SK-N-SH (cell line): Measurements from ENCODE around the gene ABCA3. TPM values are rescaled to one million over a fixed set of nuclear protein-coding genes. Genes with fewer than 3 reads are reported as not detected.

Experiments
- CTCF ChIA-PET: fragments of 300-600, 350-600 bp; formaldehyde crosslinking; extraction: SDS; loops from one replicate; lab custom pipeline; 2021; lab: Yijun Ruan, JAX
- POLR2A ChIA-PET: fragments of 350-600 bp; sonication (Branson Sonifier 250); formaldehyde crosslinking; extraction: SDS; loops from one replicate; lab custom pipeline; 2020; ENCODE audit warnings: antibody characterized with exemption, inconsistent platforms; lab: Yijun Ruan, JAX
- DNase-seq: peaks from one replicate; pipeline ENCODE4 v3.0.0; 2012
- H2AFZ ChIP-seq: fragments of 200-600 bp; sonication (generic); 2 replicates; pipeline ENCODE4 v1.8.1; 2016; ENCODE audit warnings: antibody characterized with exemption, mild to moderate bottlenecking, low read depth
- H3F3A ChIP-seq: fragments of 200-600 bp; sonication (generic); replicated peaks from 2 replicates; pipeline ENCODE3; 2016; ENCODE audit warnings: antibody characterized with exemption, mild to moderate bottlenecking; ENCODE audit not compliant: insufficient read depth
- H3K27ac ChIP-seq, 2 experiments: fragments of 200-500 bp in 1 of 2; fragments of 200-600 bp in 1 of 2; sonication (Bioruptor generic) in 1 of 2; sonication (generic), shearing (Covaris generic) in 1 of 2; 2 replicates each; pipeline versions ENCODE4 v1.5.1 to v1.6.1; 2014 to 2016; ENCODE audit warnings: low read depth in 2 of 2, inconsistent platforms in 1 of 2, low read length in 1 of 2, mild to moderate bottlenecking in 1 of 2, mixed read lengths in 1 of 2
- H3K27me3 ChIP-seq: fragments of 200-600 bp; sonication (generic), shearing (Covaris generic); 2 replicates; pipeline ENCODE4 v1.6.1; 2016; ENCODE audit warnings: mixed run types; ENCODE audit not compliant: insufficient read depth
- H3K36me3 ChIP-seq, 2 experiments: fragments of 200-500 bp in 1 of 2; fragments of 200-600 bp in 1 of 2; sonication (Bioruptor generic) in 1 of 2; sonication (generic) in 1 of 2; replicated peaks in 1 of 2; 2 replicates each; pipeline versions ENCODE3 to v1.5.1; 2014 to 2016; ENCODE audit warnings: low read length in 1 of 2, mild to moderate bottlenecking in 1 of 2; ENCODE audit not compliant: insufficient read depth in 2 of 2, control insufficient read depth in 1 of 2
- H3K4me1 ChIP-seq, 2 experiments: fragments of 200-500 bp in 1 of 2; fragments of 200-600 bp in 1 of 2; sonication (Bioruptor generic) in 1 of 2; sonication (generic), shearing (Covaris generic) in 1 of 2; 2 replicates each; pipeline versions ENCODE4 v1.5.1 to v1.6.1; 2014 to 2016; ENCODE audit warnings: low read depth in 1 of 2, low read length in 1 of 2, mixed run types in 1 of 2; ENCODE audit not compliant: insufficient read depth in 2 of 2, control insufficient read depth in 1 of 2
- H3K4me2 ChIP-seq: fragments of 200-600 bp; sonication (generic), shearing (Covaris generic); 2 replicates; pipeline ENCODE4 v1.6.1; 2017; ENCODE audit warnings: mixed run types
- H3K4me3 ChIP-seq, 2 experiments: fragments of 200-500 bp in 1 of 2; fragments of 200-600 bp in 1 of 2; sonication (Bioruptor generic) in 1 of 2; sonication (generic), shearing (Covaris generic) in 1 of 2; 2 replicates each; pipeline versions ENCODE4 v1.5.1 to v1.8.1; 2014 to 2016; ENCODE audit warnings: low read depth in 2 of 2, inconsistent platforms in 1 of 2, low read length in 1 of 2, mild to moderate bottlenecking in 1 of 2, mixed read lengths in 1 of 2, moderate library complexity in 1 of 2
- H3K79me2 ChIP-seq: fragments of 200-600 bp; sonication (generic); 2 replicates; pipeline ENCODE4 v1.8.1; 2017; ENCODE audit warnings: mild to moderate bottlenecking; ENCODE audit not compliant: insufficient read depth
- H3K9ac ChIP-seq: fragments of 200-600 bp; sonication (generic); 2 replicates; pipeline ENCODE4 v1.6.1; 2017; ENCODE audit warnings: mixed run types
- H3K9me2 ChIP-seq: fragments of 200-600 bp; sonication (generic); 2 replicates; pipeline ENCODE4 v1.6.1; 2017; ENCODE audit warnings: mixed run types
- H3K9me3 ChIP-seq: fragments of 200-600 bp; sonication (generic); 2 replicates; pipeline ENCODE4 v1.6.1; 2017; ENCODE audit warnings: mixed run types, mild to moderate bottlenecking, moderate library complexity
- H4K20me1 ChIP-seq: fragments of 200-600 bp; sonication (generic); 2 replicates; pipeline ENCODE4 v1.6.1; 2017; ENCODE audit warnings: mild to moderate bottlenecking, mixed run types; ENCODE audit not compliant: insufficient read depth
- CHD2 ChIP-seq: fragments of 150-350 bp; IDR thresholded peaks from 2 replicates; pipeline ENCODE4 v1.6.1; 2018; ENCODE audit warnings: low read length; ENCODE audit not compliant: partially characterized antibody
- ELF1 ChIP-seq: IDR thresholded peaks from 2 replicates; pipeline ENCODE4 v1.4.0; 2012
- EP300 ChIP-seq, 2 experiments: IDR thresholded peaks; 2 replicates each; pipeline versions ENCODE4 v1.4.0 to v1.6.1; 2012; ENCODE audit warnings: borderline replicate concordance in 1 of 2, low read depth in 1 of 2, low read length in 1 of 2
- FOSL2 ChIP-seq: IDR thresholded peaks from 2 replicates; pipeline ENCODE4 v1.4.0; 2012; ENCODE audit warnings: low read depth, mild to moderate bottlenecking, moderate library complexity, borderline replicate concordance
- FOXJ3 ChIP-seq: sonication (generic); formaldehyde crosslinking; IDR thresholded peaks from 2 replicates; pipeline ENCODE4 v1.5.1; 2020; ENCODE audit warnings: mild to moderate bottlenecking, missing genetic modification reagents
- FOXM1 ChIP-seq: IDR thresholded peaks from 2 replicates; pipeline ENCODE4 v1.4.0; 2012; ENCODE audit warnings: low read depth, mild to moderate bottlenecking
- GABPA ChIP-seq: IDR thresholded peaks from 2 replicates; pipeline ENCODE4 v1.4.0; 2012; ENCODE audit warnings: low read depth, mild to moderate bottlenecking
- GATA2 ChIP-seq: sonication (generic); formaldehyde crosslinking; IDR thresholded peaks from 2 replicates; pipeline ENCODE4 v1.5.0; 2020; ENCODE audit warnings: mild to moderate bottlenecking, missing genetic modification reagents
- JUND ChIP-seq: IDR thresholded peaks from 2 replicates; pipeline ENCODE4 v1.4.0; 2012
- MXI1 ChIP-seq: IDR thresholded peaks from 2 replicates; pipeline ENCODE4 v1.6.1; 2012; ENCODE audit warnings: mild to moderate bottlenecking, low read depth, low read length, improper control_type of control experiment
- NFIC ChIP-seq: IDR thresholded peaks from 2 replicates; pipeline ENCODE4 v1.4.0; 2012; ENCODE audit warnings: borderline replicate concordance
- POLR2AphosphoS5 ChIP-seq: IDR thresholded peaks from 2 replicates; pipeline ENCODE4 v1.6.1; 2012; ENCODE audit warnings: low read depth, low read length
- RCOR1 ChIP-seq: fragments of 150-350 bp; IDR thresholded peaks from 2 replicates; pipeline ENCODE4 v1.6.1; 2017; ENCODE audit warnings: antibody characterized with exemption, low read length
- RFX5 ChIP-seq: IDR thresholded peaks from 2 replicates; pipeline ENCODE4 v1.6.1; 2012; ENCODE audit warnings: mild to moderate bottlenecking, improper control_type of control experiment, low read length
- RXRA ChIP-seq: IDR thresholded peaks from 2 replicates; pipeline ENCODE4 v1.4.0; 2012; ENCODE audit warnings: low read depth, mild to moderate bottlenecking, borderline replicate concordance
- SMC3 ChIP-seq: IDR thresholded peaks from 2 replicates; pipeline ENCODE4 v1.6.1; 2012; ENCODE audit warnings: low read depth, low read length, improper control_type of control experiment
- TCF12 ChIP-seq: IDR thresholded peaks from 2 replicates; pipeline ENCODE4 v1.4.0; 2012
- WGBS: methylation state at CpG from one replicate; pipeline ENCODE4 v1.1.6; 2017; ENCODE audit warnings: low lambda C conversion rate; 5-methylcytosine and 5-hydroxymethylcytosine counted together
- polyA plus RNA-seq, 3 experiments: library from polyadenylated mRNA; depleted of rRNA; stranded (reverse); fragments of >200 nt; gene quantifications; 2 replicates each; pipeline ENCODE4 v1.2.3, GENCODE V29; 2012
- TF ChIP-seq, protein P1 (sequence below): IDR thresholded peaks from 2 replicates; pipeline ENCODE4 v1.4.0; 2012; ENCODE audit warnings: low read depth, borderline replicate concordance
- TF ChIP-seq, protein P2 (sequence below): IDR thresholded peaks from 2 replicates; pipeline ENCODE4 v1.4.0; 2012; ENCODE audit warnings: low read depth
- TF ChIP-seq, protein P3 (sequence below): IDR thresholded peaks from 2 replicates; pipeline ENCODE4 v1.6.1; 2012; ENCODE audit warnings: mild to moderate bottlenecking, low read depth, low read length, moderate library complexity
- TF ChIP-seq, protein P4 (sequence below): fragments of 200-600 bp; sonication (generic); IDR thresholded peaks from 2 replicates; pipeline ENCODE4 v1.6.1; 2017; ENCODE audit warnings: antibody characterized with exemption, mild to moderate bottlenecking, moderate library complexity

The ABCA3 gene
- polyA plus RNA-seq, 1 of the 3 experiments (the other 2 are of a cell fraction), result 9.9 TPM

DNA sequence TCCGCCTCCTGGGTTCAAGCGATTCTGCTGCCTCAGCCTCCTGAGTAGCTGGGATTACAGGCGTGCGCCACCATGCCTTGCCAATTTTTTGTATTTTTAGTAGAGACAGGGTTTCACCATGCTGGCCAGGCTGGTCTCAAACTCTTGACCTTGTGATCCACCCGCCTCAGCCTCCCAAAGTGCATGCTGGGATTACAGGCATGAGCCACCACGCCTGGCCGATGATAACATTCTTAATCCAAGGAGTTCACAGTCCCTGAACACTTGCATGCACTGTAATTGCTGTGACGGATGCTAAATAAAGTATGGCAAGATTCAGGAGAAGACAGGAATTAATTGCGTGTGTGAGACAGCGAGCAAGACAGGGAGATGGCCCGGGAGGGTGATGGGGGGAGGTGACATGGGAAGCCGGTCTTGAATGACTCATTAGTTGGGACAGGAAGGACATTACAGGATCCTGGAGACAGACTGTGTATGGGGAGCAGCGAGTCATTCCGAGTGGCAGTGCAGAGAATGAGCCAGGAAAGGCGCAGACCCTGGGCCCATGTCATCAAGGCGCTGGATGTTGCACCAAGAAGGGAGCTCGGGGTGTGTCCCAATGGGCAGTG is 6.7 kb downstream of the ABCA3 start (continued):
- TF ChIP-seq, protein P1, sequence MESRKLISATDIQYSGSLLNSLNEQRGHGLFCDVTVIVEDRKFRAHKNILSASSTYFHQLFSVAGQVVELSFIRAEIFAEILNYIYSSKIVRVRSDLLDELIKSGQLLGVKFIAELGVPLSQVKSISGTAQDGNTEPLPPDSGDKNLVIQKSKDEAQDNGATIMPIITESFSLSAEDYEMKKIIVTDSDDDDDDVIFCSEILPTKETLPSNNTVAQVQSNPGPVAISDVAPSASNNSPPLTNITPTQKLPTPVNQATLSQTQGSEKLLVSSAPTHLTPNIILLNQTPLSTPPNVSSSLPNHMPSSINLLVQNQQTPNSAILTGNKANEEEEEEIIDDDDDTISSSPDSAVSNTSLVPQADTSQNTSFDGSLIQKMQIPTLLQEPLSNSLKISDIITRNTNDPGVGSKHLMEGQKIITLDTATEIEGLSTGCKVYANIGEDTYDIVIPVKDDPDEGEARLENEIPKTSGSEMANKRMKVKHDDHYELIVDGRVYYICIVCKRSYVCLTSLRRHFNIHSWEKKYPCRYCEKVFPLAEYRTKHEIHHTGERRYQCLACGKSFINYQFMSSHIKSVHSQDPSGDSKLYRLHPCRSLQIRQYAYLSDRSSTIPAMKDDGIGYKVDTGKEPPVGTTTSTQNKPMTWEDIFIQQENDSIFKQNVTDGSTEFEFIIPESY, result no peak
- TF ChIP-seq ELF1 (no peak), RCOR1 (no peak)
- TF ChIP-seq, protein P2, sequence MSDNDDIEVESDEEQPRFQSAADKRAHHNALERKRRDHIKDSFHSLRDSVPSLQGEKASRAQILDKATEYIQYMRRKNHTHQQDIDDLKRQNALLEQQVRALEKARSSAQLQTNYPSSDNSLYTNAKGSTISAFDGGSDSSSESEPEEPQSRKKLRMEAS, result no peak
- TF ChIP-seq, protein P3, sequence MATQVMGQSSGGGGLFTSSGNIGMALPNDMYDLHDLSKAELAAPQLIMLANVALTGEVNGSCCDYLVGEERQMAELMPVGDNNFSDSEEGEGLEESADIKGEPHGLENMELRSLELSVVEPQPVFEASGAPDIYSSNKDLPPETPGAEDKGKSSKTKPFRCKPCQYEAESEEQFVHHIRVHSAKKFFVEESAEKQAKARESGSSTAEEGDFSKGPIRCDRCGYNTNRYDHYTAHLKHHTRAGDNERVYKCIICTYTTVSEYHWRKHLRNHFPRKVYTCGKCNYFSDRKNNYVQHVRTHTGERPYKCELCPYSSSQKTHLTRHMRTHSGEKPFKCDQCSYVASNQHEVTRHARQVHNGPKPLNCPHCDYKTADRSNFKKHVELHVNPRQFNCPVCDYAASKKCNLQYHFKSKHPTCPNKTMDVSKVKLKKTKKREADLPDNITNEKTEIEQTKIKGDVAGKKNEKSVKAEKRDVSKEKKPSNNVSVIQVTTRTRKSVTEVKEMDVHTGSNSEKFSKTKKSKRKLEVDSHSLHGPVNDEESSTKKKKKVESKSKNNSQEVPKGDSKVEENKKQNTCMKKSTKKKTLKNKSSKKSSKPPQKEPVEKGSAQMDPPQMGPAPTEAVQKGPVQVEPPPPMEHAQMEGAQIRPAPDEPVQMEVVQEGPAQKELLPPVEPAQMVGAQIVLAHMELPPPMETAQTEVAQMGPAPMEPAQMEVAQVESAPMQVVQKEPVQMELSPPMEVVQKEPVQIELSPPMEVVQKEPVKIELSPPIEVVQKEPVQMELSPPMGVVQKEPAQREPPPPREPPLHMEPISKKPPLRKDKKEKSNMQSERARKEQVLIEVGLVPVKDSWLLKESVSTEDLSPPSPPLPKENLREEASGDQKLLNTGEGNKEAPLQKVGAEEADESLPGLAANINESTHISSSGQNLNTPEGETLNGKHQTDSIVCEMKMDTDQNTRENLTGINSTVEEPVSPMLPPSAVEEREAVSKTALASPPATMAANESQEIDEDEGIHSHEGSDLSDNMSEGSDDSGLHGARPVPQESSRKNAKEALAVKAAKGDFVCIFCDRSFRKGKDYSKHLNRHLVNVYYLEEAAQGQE, result no peak

DNA sequence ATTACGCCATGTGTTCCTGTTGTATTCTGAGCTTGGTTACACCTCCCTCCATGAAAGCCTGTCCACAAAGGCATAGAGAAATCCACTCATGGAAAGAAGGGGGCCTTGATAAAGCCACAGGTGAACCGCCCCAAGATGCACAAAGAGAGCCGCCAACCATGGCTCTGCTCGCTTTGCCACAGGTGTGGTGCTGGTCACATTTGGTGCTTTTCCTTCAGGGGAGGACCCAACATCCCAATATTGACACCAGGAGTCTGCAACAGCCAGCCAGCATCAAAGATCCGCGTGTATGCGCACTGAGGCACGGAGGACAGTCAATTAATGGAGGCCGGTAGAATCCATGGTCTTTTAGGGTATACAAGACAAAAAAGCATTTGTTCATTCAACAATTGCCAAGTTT is 7.3 kb downstream of the ABCA3 start:
- CTCF ChIA-PET, result interaction anchor here (1.2 kb wide), 1 partner anchor 89 kb away, joined by 3 read pairs; no protein-coding TSS in a partner anchor

More for the DNA sequence above, 7.3 kb downstream of the ABCA3 start:
- Histone ChIP-seq H4K20me1 (no peaks in the 10 kb centered on the region), H3K27me3 (no peaks in the 10 kb centered on the region), H3K79me2 (no peaks in the 10 kb centered on the region), H2AFZ (no peak overlapping the region), H3K4me1 (peaks cover 0 to 6% of the 10 kb centered on the region in 2 experiments; a peak in 1 of 4 replicates), H3K4me2 (no peak overlapping the region), H3K27ac (no peak overlapping the region), H3K36me3 (peaks cover 0 to 4% of the 10 kb centered on the region in 2 experiments), H3K4me3 (no peak overlapping the region), H3K9me3 (no peaks in the 10 kb centered on the region), H3K9ac (no peak overlapping the region), H3F3A (peaks cover 7% of the 10 kb centered on the region), H3K9me2 (no peaks in the 10 kb centered on the region)
- 92% methylated on average over 6 of the region's 9 CpGs for WGBS
- POLR2A ChIA-PET, result no interaction called here
- no peak for DNase-seq
- TF ChIP-seq TCF12, result no peak
- TF ChIP-seq FOSL2, result no peak
- TF ChIP-seq CHD2, result no peak
- TF ChIP-seq RXRA, result no peak
- TF ChIP-seq, protein P4, sequence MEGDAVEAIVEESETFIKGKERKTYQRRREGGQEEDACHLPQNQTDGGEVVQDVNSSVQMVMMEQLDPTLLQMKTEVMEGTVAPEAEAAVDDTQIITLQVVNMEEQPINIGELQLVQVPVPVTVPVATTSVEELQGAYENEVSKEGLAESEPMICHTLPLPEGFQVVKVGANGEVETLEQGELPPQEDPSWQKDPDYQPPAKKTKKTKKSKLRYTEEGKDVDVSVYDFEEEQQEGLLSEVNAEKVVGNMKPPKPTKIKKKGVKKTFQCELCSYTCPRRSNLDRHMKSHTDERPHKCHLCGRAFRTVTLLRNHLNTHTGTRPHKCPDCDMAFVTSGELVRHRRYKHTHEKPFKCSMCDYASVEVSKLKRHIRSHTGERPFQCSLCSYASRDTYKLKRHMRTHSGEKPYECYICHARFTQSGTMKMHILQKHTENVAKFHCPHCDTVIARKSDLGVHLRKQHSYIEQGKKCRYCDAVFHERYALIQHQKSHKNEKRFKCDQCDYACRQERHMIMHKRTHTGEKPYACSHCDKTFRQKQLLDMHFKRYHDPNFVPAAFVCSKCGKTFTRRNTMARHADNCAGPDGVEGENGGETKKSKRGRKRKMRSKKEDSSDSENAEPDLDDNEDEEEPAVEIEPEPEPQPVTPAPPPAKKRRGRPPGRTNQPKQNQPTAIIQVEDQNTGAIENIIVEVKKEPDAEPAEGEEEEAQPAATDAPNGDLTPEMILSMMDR, result no peak
- TF ChIP-seq, protein P2, result no peak
- no peak for TF ChIP-seq MXI1
- no peak for TF ChIP-seq POLR2AphosphoS5
- TF ChIP-seq RFX5, result no peak
- TF ChIP-seq SMC3, result no peak
- TF ChIP-seq NFIC, result no peak
- TF ChIP-seq FOXJ3 (CRISPR knock-in tag), result no peak
- no peak for TF ChIP-seq GATA2
- TF ChIP-seq GABPA, result no peak
- TF ChIP-seq EP300 (IDR thresholded peaks at IDR 0.05; ENCODE audit: borderline replicate concordance in 1 of 2, low read depth in 1 of 2, low read length in 1 of 2), result no peak
- no peak for TF ChIP-seq FOXM1
- TF ChIP-seq JUND, result no peak
